ENCODE data around the gene C3orf85. TPM values are rescaled to one million over a fixed set of nuclear protein-coding genes. Genes with fewer than 3 reads are reported as not detected.

Gene C3orf85
- total RNA-seq, 3 donors from 2014 or later (not counting 1 experiment from before 2014, with no cell fraction given): not detected

- Histone ChIP-seq H3K27ac (ENCODE audit: low read length) (no peak within 1 kb of the TSS), H3K4me1 (ENCODE audit: control insufficient read depth, insufficient read depth, low read length) (no peaks in the 10 kb centered on the region), H3K36me3 (ENCODE audit: control insufficient read depth, insufficient read depth, low read length) (no peaks in the 10 kb centered on the region), H3K4me3 (ENCODE audit: low read length) (no peak within 1 kb of the TSS), H3K9me3 (ENCODE audit: control insufficient read depth, insufficient read depth, low read length) (no peaks in the 10 kb centered on the region), H3K27me3 (ENCODE audit: control insufficient read depth, insufficient read depth, low read length) (no peaks in the 10 kb centered on the region)
- no peak within 1 kb of the TSS for H3K27ac Mint-ChIP-seq
- intact Hi-C loops (cut with micrococcal nuclease): no loop called here
- H3K4me3 Mint-ChIP-seq: no peak within 1 kb of the TSS
- H3K36me3 Mint-ChIP-seq: no peaks in the 10 kb centered on the region
- no peak for DNase-seq
- H3K27me3 Mint-ChIP-seq (ENCODE audit: low read depth in 2 of 2): no peaks in the 10 kb centered on the region
- 96% methylated on average over 37 of the region's 38 CpGs for WGBS (ENCODE audit: insufficient coverage)
- H3K9me3 Mint-ChIP-seq: peaks cover 2 to 3% of the 10 kb centered on the region in 2 donors
- H3K4me1 Mint-ChIP-seq: no peaks in the 10 kb centered on the region
- ATAC-seq: no peak
- no peak for TF ChIP-seq CTCF (IDR thresholded peaks at IDR 0.05)
Observed at GRCh38 chr3:109117939-109118338, 18.6 kb upstream of the C3orf85 start, which contains the start of gene MORC1. Gene MORC1 (minus strand): TSS chr3:109118134. CDS start chr3:109118059, 75 bp downstream.

DNA sequence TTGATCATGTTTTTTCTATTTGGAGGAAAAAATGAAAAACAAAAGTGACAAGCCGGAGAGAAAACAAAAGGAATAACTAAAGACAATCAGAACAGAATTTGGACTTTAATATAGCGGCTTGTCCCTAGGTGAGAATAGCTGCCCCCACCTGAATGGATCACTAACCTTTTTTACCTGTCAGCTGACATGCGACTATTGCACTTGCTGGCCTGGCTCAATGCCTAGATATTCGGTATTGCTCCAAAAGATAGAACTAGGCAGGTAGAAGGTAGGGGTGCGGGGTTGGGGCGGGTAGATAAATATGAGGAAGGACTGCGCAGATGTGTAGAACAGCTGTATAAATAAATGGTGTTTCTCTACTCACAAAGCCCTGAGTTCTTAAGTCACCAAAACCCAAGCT lies 17.9 kb upstream of the C3orf85 start:
- peaks cover 3% of the 10 kb centered on the region in 2 donors for H3K9me3 Mint-ChIP-seq

DNA sequence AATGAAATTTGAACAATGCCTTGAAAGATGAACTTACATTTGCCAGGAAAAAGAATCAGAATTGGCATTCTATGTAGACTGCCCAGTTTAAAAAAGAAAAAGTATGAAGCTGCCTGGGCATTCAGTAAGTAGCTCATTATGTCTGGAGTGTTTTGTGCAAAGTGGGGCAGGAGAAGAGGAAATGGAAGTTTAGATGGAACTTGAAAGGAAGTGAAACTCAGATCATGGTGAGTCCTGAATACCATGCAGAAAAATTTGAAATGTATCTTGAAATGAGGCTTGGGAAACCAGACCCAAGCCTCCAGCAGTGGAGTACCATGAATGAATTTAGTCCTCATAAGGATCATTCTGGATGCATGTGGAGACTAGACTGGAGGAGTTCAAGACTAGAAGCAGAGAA lies 13.8 kb upstream of the C3orf85 start:
- Histone ChIP-seq H3K27ac (ENCODE audit: low read length) (no peak overlapping the region), H3K4me1 (ENCODE audit: control insufficient read depth, insufficient read depth, low read length) (no peaks in the 10 kb centered on the region), H3K36me3 (ENCODE audit: control insufficient read depth, insufficient read depth, low read length) (no peaks in the 10 kb centered on the region), H3K9me3 (ENCODE audit: control insufficient read depth, insufficient read depth, low read length) (no peaks in the 10 kb centered on the region), H3K4me3 (ENCODE audit: low read length) (no peak overlapping the region), H3K27me3 (ENCODE audit: control insufficient read depth, insufficient read depth, low read length) (no peaks in the 10 kb centered on the region)
- no peak overlapping the region for H3K27ac Mint-ChIP-seq
- ATAC-seq (no peak), DNase-seq (no peak)
- no peaks in the 10 kb centered on the region for H3K27me3 Mint-ChIP-seq (ENCODE audit: low read depth in 2 of 2)
- H3K9me3 Mint-ChIP-seq: peaks cover 3% of the 10 kb centered on the region in 2 donors
- no peaks in the 10 kb centered on the region for H3K4me1 Mint-ChIP-seq
- H3K36me3 Mint-ChIP-seq: no peaks in the 10 kb centered on the region
- no peak overlapping the region for H3K4me3 Mint-ChIP-seq
- intact Hi-C loops (cut with micrococcal nuclease): no loop called here
- TF ChIP-seq CTCF (IDR thresholded peaks at IDR 0.05): no peak

More for the DNA sequence above, 17.9 kb upstream of the C3orf85 start:
- Mint-ChIP-seq H3K4me3 (no peak overlapping the region), H3K27ac (no peak overlapping the region), H3K4me1 (no peaks in the 10 kb centered on the region), H3K36me3 (no peaks in the 10 kb centered on the region), H3K27me3 (ENCODE audit: low read depth in 2 of 2) (no peaks in the 10 kb centered on the region)
- Histone ChIP-seq H3K36me3 (ENCODE audit: control insufficient read depth, insufficient read depth, low read length) (no peaks in the 10 kb centered on the region), H3K27ac (ENCODE audit: low read length) (no peak overlapping the region), H3K4me1 (ENCODE audit: control insufficient read depth, insufficient read depth, low read length) (no peaks in the 10 kb centered on the region), H3K4me3 (ENCODE audit: low read length) (no peak overlapping the region), H3K9me3 (ENCODE audit: control insufficient read depth, insufficient read depth, low read length) (no peaks in the 10 kb centered on the region), H3K27me3 (ENCODE audit: control insufficient read depth, insufficient read depth, low read length) (no peaks in the 10 kb centered on the region)
- TF ChIP-seq CTCF (IDR thresholded peaks at IDR 0.05): no peak
- no peak for DNase-seq
- no peak for ATAC-seq
- intact Hi-C loops (cut with micrococcal nuclease): no loop called here
- 91% methylated on average over 6 of the region's 7 CpGs for WGBS (ENCODE audit: insufficient coverage)

- no peaks in the 10 kb centered on the region for H3K27me3 ChIP-seq (ENCODE audit: control insufficient read depth, insufficient read depth, low read length)
- no peak for TF ChIP-seq CTCF (IDR thresholded peaks at IDR 0.05)
- H3K9me3 Mint-ChIP-seq: peaks cover 4 to 5% of the 10 kb centered on the region in 2 donors
- H3K36me3 ChIP-seq (ENCODE audit: control insufficient read depth, insufficient read depth, low read length): no peaks in the 10 kb centered on the region
- H3K36me3 Mint-ChIP-seq: no peaks in the 10 kb centered on the region
- DNase-seq: no peak
- no peaks in the 10 kb centered on the region for H3K4me1 Mint-ChIP-seq
- intact Hi-C loops (cut with micrococcal nuclease): no loop called here
- no peak overlapping the region for H3K4me3 ChIP-seq (ENCODE audit: low read length)
- no peak overlapping the region for H3K27ac ChIP-seq (ENCODE audit: low read length)
- no peaks in the 10 kb centered on the region for H3K4me1 ChIP-seq (ENCODE audit: control insufficient read depth, insufficient read depth, low read length)
- H3K27ac Mint-ChIP-seq: no peak overlapping the region
- ATAC-seq: no peak
- no peaks in the 10 kb centered on the region for H3K27me3 Mint-ChIP-seq (ENCODE audit: low read depth in 2 of 2)
- no peak overlapping the region for H3K4me3 Mint-ChIP-seq
- H3K9me3 ChIP-seq (ENCODE audit: control insufficient read depth, insufficient read depth, low read length): no peaks in the 10 kb centered on the region
Observed at GRCh38 chr3:109125902-109126301, 10.6 kb upstream of the C3orf85 start.

Data from natural killer cell (primary cell).